Germinal center (tissue), 1 donor: ENCODE measurements around the gene HOTAIR.

ENCODE experiments used
- DNase-seq: peaks from one replicate; pipeline ENCODE4 v3.0.0; 2012; ENCODE audit warnings: mixed read lengths, low spot score

The HOTAIR gene

DNA sequence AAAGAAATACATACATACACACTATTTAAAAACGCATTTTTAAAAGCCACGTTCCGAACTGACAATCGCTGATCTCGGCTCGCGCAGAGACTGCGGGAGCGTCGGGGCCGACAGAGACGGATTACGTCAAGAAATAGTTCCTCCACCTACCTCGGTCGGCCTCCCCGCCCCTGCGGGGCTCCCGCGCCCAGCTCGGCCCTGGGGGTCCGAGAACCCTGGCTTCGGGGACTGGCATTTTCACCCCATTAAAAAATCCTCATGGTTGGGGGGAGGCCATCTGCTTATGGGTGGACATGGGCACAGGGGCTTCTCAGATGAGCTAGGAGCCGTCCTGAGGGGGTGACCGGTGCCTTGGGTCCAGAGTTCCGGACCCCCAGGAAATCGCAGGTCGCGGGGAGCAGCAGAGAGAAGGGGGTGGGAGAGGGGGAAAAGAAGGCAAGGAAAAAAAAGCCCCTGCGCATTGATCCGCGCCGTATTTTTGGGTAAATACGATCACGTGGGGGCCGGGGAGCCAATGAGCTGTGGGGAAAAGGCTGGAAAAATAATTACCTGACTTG lies 24.9 kb upstream of the HOTAIR start:
- DNase-seq: peak; percentile 42

- DNase-seq: no peak
Observed at GRCh38 chr12:53998900-53999236, 24.1 kb upstream of the HOTAIR start.

DNA sequence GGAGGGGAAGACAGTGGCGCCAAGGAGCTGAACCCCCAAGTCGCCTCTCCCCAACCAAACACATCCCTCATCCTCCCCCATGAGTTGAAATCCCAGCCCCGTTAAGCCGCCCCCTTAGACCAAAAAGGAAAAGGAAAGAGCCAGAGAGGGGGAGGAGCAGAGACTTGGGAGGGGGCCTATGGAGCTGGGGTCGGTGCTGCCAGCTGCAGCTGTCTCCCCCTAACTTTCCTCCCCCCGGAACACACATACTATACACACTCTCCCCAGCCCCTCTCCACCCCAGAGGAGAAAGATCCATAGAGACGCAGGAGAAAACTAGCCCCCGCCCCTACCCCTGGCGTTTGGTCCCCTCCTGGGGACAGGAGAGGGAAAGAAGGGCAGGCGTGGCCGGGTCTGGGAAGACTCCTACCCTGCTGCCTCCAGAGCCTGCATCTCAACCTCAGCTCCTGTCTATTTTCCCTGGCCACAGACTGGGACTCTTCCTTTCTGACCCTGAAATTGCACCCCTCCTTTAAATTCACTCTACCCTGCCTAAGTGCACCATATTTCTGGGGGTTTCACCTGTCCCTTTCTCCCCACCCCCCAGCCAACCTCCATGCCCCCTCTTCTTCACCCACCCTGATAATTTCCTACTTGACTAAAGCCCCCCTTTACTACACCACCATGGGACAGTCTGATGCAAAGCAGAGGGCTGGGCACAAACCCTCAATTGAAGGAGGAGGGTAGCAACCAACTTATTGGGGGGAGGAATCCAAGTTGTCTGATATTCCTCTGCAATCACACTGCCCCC lies 23.6 kb upstream of the HOTAIR start:
- no peak for DNase-seq

GRCh38 chr12:53997204-53998109 lies 22.7 kb upstream of the HOTAIR start:
- DNase-seq: no peak

DNA sequence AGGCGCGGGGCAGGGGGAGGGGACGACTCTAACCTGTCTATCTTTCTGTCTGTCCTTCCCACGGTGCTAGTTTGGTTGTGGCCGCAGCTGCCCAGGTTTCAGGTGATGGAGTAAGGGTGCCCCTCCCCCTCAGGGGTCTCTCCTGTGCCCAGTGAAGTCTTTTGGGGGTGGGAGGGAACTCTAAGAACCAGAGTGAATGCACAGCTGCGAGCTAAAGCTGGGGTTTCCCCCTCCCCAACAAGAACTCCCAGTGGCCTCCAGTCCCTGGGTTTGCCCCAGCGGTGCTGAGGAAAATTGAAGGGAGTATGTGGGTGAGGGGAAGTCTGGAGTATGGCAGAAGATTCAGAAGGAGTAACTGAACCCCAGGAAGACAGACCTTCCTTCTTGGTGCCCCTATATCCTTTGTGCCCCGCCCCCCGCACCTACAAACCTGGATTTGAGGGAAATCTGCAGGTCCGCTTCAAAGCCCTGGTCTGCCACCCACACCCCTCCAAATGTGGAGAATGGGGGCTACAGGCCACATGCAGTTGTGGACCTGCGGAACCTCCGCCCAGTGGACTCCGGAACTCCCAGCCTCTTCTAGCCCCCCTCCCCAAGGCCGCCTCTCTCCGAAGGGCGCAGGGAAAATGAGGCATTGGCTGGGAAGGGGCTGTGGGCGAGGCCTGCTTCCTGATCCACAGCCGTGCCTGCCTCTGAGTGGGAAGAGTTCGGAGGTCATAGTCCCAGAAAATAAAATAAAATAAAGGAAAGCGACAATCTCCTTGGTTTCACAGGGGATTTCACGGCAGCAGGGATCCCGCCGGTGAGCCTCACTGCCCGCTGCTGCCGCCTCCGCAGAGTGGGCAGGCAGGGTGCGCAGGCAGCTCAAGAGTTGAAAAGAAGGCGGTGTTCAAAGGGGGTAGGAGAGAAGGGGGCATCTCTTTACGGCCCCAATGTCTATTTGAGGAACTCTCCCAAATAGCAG lies 21.8 kb upstream of the HOTAIR start:
- DNase-seq: no peak

GRCh38 chr12:53995378-53996239 lies 20.9 kb upstream of the HOTAIR start:
- no peak for DNase-seq

DNA sequence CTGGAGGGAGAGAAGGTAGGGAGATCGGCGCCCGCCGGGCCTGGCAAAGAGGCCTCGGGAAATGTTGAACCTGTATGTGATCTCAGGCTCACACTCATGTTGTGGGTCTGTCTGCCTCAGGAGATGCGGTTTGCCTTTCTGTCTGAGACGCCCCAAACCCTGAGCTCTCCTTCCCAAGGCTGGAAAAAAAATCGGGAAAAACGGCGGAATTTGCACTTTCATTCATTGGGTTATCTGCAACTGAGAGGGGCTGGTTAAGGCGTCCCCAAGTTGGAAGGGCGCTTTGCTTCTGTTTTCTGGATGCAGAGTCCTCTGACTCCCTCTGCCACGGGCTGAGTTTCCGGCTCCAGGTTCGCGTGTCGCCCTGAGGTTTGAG lies 20.2 kb upstream of the HOTAIR start:
- no peak for DNase-seq

- no peak for DNase-seq
Observed at GRCh38 chr12:53994264-53995001, 19.7 kb upstream of the HOTAIR start.

DNA sequence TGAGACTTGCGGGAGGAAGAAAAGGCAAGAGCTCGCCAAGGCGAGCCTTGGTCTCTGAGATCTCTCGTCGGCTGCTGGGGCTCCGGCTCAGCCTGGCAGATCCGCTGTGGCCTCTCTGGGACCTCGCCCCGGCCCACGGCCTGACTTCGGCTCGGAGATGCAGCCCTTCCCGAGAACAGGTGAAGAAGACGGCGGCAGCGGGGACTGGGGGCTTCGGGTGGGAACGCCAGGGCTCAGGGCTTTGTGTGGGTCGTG lies 19.2 kb upstream of the HOTAIR start:
- DNase-seq: no peak

DNA sequence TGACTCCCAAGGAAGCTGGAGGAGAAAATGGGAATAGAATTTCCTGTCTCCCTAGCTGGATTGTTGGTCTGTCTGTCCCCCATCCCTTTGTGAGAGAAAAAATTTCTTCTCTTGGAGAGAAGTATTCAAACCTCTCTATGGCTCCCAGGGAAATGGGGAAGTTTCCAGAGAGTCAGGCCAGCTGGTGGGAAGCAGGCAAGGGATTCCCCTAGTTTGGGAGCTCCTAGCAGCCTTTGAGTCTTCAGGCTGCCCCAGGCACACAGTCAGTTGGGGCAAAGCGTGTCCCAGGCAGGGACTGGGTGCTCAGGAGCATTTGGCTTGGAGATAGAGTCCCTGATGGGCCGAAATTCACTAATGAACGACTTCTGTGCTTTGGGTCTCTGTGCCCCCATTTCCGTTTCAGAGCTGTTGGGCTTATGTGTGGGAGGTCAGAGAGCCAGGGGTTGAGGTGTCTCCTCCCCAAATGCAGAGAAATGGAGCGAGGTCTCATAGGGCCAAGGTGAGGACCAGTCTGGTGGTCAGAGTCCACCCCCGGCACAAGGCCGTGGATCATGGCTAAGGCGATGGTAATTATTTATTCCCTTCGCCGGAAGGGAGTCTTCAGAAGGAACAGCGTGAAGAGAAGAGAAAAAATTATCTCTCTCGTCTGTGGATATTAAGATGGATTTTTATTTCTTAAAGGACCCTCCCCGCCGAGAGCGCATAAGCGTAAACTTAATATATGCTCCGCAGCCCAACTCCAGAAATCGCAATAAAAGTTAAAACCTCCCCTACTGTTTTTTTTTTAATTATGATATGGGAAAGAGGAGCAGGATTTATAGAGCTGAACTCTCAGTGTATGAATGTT lies 18.6 kb upstream of the HOTAIR start:
- DNase-seq: no peak

DNA sequence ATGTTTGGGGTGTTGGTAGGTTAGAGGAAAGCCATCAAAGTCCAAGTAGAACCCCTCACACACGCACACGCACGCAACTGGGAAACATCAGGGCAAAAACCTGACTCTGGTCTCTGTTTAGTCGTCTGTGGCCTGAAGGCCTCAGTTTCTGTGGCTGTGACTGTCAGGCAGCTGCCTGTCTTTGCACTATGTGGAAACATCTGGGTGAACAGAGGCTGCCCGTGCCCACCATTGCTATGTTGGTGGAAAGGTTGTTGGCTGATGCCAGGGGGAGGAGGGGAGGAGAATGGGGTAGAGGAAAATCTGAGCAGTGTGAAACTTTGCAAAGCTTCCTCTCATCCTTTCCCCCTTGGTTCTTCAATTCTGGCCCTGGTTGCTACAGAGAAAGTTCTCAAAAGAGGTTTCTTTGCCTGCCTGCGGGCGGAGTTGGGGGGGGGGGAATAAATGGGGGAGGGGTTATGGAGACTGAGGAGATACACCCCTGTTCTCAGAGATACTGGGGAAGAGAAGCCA lies 17.7 kb upstream of the HOTAIR start:
- DNase-seq: no peak

DNA sequence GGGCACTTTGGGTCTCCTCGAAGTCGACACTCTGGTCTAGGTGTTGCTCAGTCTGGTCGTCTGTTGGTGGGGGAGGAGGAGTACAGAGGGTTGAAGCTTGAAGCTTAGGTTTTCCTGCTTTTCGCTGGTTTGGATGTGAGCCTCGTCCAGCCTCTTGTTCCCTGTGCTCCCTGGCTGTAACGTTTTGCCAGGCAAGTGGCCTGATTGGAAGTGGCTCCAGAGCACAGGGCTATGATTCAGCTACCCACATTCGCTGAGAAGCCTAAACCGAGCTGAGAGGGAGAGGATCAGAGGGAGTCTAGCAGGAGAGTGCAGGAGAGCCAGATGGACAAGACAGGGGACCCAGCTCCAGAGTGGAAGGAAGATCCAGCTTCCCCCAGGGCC lies 16.3 kb upstream of the HOTAIR start:
- no peak for DNase-seq

DNA sequence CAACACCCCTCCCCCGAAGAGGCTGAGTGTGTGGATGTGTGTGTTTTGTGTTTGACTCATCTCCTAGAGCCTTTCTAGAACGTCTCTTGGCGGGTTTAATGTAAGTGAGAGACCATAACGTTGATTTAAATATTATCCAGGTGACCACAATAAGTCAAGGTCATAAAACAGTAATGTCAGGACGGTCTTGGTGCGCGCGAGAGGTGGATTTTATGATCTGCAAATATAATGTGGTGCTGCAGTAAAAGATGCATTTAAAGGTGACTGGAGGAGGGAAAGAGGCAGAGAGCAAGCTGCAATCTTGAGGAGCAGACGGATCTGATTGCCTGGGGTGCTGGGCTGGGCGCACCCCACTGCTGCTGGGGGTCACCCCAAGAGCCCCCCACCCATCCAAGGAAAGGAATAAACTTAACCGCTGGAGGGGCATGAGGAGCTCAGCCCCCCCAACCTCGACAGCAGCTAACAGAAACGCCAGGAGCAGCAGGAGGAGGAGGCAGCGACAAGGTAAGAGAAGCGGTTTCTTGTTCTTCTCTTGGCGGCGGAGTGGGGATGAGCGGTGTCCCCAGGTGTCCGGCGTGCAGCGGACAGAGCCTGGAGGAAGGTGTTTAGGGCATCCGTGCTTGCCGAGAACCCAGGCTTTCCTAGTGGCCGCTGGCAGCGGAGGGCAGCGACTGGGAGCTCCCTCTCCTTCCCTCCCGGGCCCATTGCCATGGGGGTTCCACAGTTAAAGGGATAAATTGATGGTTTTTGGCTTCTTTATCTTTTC lies 15.7 kb upstream of the HOTAIR start:
- DNase-seq: no peak

- DNase-seq: peak; percentile 36
Observed at GRCh38 chr12:53989227-53990113, 14.7 kb upstream of the HOTAIR start.

GRCh38 chr12:53988541-53989226 lies 13.9 kb upstream of the HOTAIR start:
- no peak for DNase-seq

DNA sequence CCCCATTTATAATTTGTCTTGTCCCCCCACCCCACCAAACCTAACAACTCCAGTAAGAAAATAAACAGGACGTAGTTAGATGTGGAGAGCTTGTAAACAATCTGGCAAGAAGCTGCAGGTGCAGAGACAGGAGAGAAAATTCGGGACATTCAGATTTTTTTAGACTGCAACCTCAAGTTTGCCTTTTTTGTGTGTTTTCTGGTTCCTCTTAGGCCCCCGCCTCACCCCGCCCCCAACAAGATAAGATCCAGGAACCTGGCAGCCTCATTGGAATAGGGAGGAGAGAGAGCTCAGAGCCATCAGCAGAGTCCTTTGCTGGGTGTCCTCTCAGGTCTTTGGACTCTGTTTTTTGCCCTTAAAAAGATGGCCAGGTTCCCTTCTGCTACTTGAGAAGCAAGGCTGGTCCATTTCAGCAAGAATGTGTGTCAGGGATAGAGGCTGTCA lies 13.1 kb upstream of the HOTAIR start:
- DNase-seq: no peak
